Progenitor cell of endocrine pancreas (in vitro differentiated cells): ENCODE results near the gene TMEM140. TPM values are rescaled to one million over a fixed set of nuclear protein-coding genes. Genes with fewer than 3 reads are reported as not detected.
A peak's percentile ranks its signal among the peaks of the same experiment; 100 is the strongest.

Source experiments
- DNase-seq: peaks from one replicate; pipeline ENCODE4 v3.0.0; 2021; ENCODE audit warnings: low spot score; ENCODE audit not compliant: unreplicated experiment
- H3K27ac Mint-ChIP-seq: 2 replicates; pipeline ENCODE4 v1.8.0; 2021; ENCODE audit warnings: mild to moderate bottlenecking, moderate library complexity, mixed read lengths
- H3K27me3 Mint-ChIP-seq: 2 replicates; pipeline ENCODE4 v1.8.0; 2021; ENCODE audit warnings: mixed read lengths
- H3K36me3 Mint-ChIP-seq: 2 replicates; pipeline ENCODE4 v1.8.0; 2022; ENCODE audit warnings: mixed read lengths; ENCODE audit not compliant: insufficient read depth
- H3K4me1 Mint-ChIP-seq: 2 replicates; pipeline ENCODE4 v1.8.0; 2021; ENCODE audit warnings: low read depth, mixed read lengths
- H3K4me3 Mint-ChIP-seq: 2 replicates; pipeline ENCODE4 v1.8.0; 2021; ENCODE audit warnings: low read depth, mild to moderate bottlenecking, moderate library complexity, mixed read lengths
- H3K9me3 Mint-ChIP-seq: 2 replicates; pipeline ENCODE4 v1.8.0; 2021; ENCODE audit warnings: low read depth, mixed read lengths
- CTCF ChIP-seq: fragments of 200-600 bp; sonication (generic); IDR thresholded peaks from one replicate; pipeline ENCODE4 v1.5.0; 2021; ENCODE audit warnings: antibody characterized with exemption, mild to moderate bottlenecking; ENCODE audit not compliant: unreplicated experiment
- total RNA-seq: library from RNA; stranded (reverse); gene quantifications from 2 replicates; pipeline ENCODE4 v1.2.1, GENCODE V29; 2021

The TMEM140 gene
- total RNA-seq, 1 donor from 2014 or later = 0.14 TPM

GRCh38 chr7:135151132-135151531 is 3.3 kb downstream of the TMEM140 start:
- H3K4me3 Mint-ChIP-seq = no peak overlapping the region
- peaks cover 8% of the 10 kb centered on the region for H3K4me1 Mint-ChIP-seq
- DNase-seq = no peak
- H3K27ac Mint-ChIP-seq = no peak overlapping the region
- H3K9me3 Mint-ChIP-seq = peaks cover 28% of the 10 kb centered on the region
- H3K27me3 Mint-ChIP-seq = no peaks in the 10 kb centered on the region
- peaks cover 12% of the 10 kb centered on the region for H3K36me3 Mint-ChIP-seq
- TF ChIP-seq CTCF = no peak

GRCh38 chr7:135151533-135151932 is 3.7 kb downstream of the TMEM140 start:
- no peaks in the 10 kb centered on the region for H3K27me3 Mint-ChIP-seq
- H3K4me1 Mint-ChIP-seq = peaks cover 8% of the 10 kb centered on the region
- peaks cover 32% of the 10 kb centered on the region for H3K9me3 Mint-ChIP-seq
- DNase-seq = no peak
- H3K4me3 Mint-ChIP-seq = no peak overlapping the region
- no peak overlapping the region for H3K27ac Mint-ChIP-seq
- TF ChIP-seq CTCF = no peak
- H3K36me3 Mint-ChIP-seq = peaks cover 14% of the 10 kb centered on the region

GRCh38 chr7:135152442-135152841 is 4.6 kb downstream of the TMEM140 start:
- H3K4me1 Mint-ChIP-seq = peaks cover 8% of the 10 kb centered on the region
- no peak for DNase-seq
- H3K27ac Mint-ChIP-seq = peak overlapping the region; percentile 23
- no peak for TF ChIP-seq CTCF
- peaks cover 40% of the 10 kb centered on the region for H3K9me3 Mint-ChIP-seq
- no peaks in the 10 kb centered on the region for H3K27me3 Mint-ChIP-seq
- peaks cover 21% of the 10 kb centered on the region for H3K36me3 Mint-ChIP-seq
- H3K4me3 Mint-ChIP-seq = no peak overlapping the region

GRCh38 chr7:135154734-135155133 is 6.9 kb downstream of the TMEM140 start:
- H3K36me3 Mint-ChIP-seq = peaks cover 28% of the 10 kb centered on the region
- H3K4me3 Mint-ChIP-seq = no peak overlapping the region
- no peak for TF ChIP-seq CTCF
- no peaks in the 10 kb centered on the region for H3K27me3 Mint-ChIP-seq
- H3K9me3 Mint-ChIP-seq = peaks cover 42% of the 10 kb centered on the region
- peaks cover 6% of the 10 kb centered on the region for H3K4me1 Mint-ChIP-seq
- no peak for DNase-seq
- H3K27ac Mint-ChIP-seq = no peak overlapping the region

- no peak for DNase-seq
- H3K27ac Mint-ChIP-seq = no peak overlapping the region
- no peak for TF ChIP-seq CTCF
- H3K27me3 Mint-ChIP-seq = no peaks in the 10 kb centered on the region
- peaks cover 39% of the 10 kb centered on the region for H3K36me3 Mint-ChIP-seq
- peaks cover 17% of the 10 kb centered on the region for H3K4me1 Mint-ChIP-seq
- peaks cover 42% of the 10 kb centered on the region for H3K9me3 Mint-ChIP-seq
- no peak overlapping the region for H3K4me3 Mint-ChIP-seq
These were observed 8.4 kb downstream of the TMEM140 start for GRCh38 chr7:135156290-135156689.
